ENCODE data around the gene TOR1AIP2. TPM values are rescaled to one million over a fixed set of nuclear protein-coding genes. Genes with fewer than 3 reads are reported as not detected.
"Not testable (repeated sequence)": the region's sequence is repeated elsewhere in the genome, so short reads cannot be mapped to it uniquely, and the experiment has no call there.

The TOR1AIP2 gene
- total and polyA plus RNA-seq, 7 donors = 4.2 to 47.9 (median 43.2) TPM

DNA sequence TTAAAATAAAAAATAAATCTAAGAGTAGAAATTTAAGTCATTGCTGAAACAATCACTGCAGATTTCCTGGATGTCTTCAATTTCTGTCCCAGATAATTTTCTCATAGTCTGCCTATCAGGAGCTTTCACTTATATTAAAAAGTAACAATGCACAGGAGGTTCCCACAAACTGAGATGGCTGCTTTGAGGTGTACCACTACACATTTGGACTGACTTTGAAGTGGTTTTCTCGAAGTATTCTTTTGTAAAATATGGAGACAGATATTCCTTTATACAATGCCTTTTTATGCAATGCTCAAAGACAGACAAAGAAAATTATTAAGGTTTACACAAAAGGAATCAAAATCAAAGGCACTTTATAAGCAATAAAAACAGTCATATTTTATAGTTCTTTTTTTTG lies 24.5 kb downstream of the TOR1AIP2 start:
- WGBS, 2 donors = 80 to 90% methylated on average over 1 of the region's 1 CpG
- H3K27ac ChIP-seq = no peak overlapping the region
- intact Hi-C loops (cut with DNase I) = no loop called here
- H3K9me3 ChIP-seq = no peaks in the 10 kb centered on the region
- DNase-seq = no peak
- no peaks in the 10 kb centered on the region for H3K27me3 ChIP-seq
- H3K36me3 ChIP-seq = peaks cover 0 to 84% (median 36%) of the 10 kb centered on the region in 4 donors
- no peak for TF ChIP-seq POLR2A (IDR thresholded peaks at IDR 0.05)
- no peak overlapping the region for H3K4me3 ChIP-seq
- H3K4me1 ChIP-seq = no peaks in the 10 kb centered on the region

DNA sequence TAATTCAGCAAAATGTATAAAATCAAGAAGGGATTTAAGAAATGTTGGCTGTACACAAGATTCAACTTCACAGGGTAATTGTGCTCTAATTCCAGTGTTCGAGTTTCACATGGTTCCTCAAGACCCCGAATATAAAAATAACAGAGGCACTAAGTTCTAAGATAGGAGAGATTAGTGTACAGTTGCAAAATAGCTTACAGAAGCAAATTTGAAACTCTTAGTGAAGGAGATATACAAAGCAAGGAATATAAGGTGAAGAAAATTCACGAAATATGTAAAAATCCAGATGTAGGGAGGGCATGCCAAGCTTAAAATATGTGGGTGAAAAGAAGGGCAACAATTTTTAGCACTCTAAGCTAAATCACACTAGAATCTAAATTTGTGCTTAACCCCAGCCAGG lies 29.4 kb downstream of the TOR1AIP2 start:
- intact Hi-C loops (cut with DNase I) = no loop called here

DNA sequence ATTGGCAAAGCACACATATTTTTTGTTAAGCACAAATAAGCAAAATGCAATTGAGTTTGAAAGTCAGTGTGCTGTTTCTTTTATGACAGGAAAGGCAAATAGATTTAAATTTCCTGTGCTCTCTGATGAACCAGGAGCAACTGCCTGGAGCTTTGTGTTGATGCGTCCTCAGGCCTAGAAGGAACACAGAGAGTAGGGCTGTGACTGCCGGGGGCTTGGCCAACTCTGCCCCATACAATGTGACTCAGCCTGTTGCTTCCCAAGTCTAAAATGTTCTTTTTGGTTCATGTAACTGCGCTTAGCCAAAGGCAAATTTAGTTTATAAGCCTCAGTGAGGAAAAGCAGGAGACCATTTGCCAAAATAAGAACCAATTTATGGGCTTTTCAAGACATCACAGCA lies 37.5 kb downstream of the TOR1AIP2 start:
- H3K27ac ChIP-seq = no peak overlapping the region
- H3K9me3 ChIP-seq = no peaks in the 10 kb centered on the region
- intact Hi-C loops (cut with DNase I) = no loop called here
- TF ChIP-seq POLR2AphosphoS5 (IDR thresholded peaks at IDR 0.05) = no peak
- DNase-seq = no peak
- peaks cover 0 to 34% (median 0%) of the 10 kb centered on the region in 4 donors for H3K36me3 ChIP-seq
- 93% methylated on average over 3 of the region's 3 CpGs for WGBS, 2 donors
- no peaks in the 10 kb centered on the region for H3K4me1 ChIP-seq
- no peaks in the 10 kb centered on the region for H3K27me3 ChIP-seq
- no peak overlapping the region for H3K4me3 ChIP-seq

More for the DNA sequence above, 29.4 kb downstream of the TOR1AIP2 start:
- Histone ChIP-seq H3K4me1 (no peaks in the 10 kb centered on the region), H3K9me3 (no peaks in the 10 kb centered on the region), H3K36me3 (peaks cover 5 to 89% (median 44%) of the 10 kb centered on the region in 4 donors), H3K27ac (no peak overlapping the region), H3K27me3 (no peaks in the 10 kb centered on the region), H3K4me3 (no peak overlapping the region)
- no peak for TF ChIP-seq POLR2AphosphoS5 (IDR thresholded peaks at IDR 0.05)
- no peak for TF ChIP-seq POLR2A (IDR thresholded peaks at IDR 0.05)
- TF ChIP-seq, protein P1, sequence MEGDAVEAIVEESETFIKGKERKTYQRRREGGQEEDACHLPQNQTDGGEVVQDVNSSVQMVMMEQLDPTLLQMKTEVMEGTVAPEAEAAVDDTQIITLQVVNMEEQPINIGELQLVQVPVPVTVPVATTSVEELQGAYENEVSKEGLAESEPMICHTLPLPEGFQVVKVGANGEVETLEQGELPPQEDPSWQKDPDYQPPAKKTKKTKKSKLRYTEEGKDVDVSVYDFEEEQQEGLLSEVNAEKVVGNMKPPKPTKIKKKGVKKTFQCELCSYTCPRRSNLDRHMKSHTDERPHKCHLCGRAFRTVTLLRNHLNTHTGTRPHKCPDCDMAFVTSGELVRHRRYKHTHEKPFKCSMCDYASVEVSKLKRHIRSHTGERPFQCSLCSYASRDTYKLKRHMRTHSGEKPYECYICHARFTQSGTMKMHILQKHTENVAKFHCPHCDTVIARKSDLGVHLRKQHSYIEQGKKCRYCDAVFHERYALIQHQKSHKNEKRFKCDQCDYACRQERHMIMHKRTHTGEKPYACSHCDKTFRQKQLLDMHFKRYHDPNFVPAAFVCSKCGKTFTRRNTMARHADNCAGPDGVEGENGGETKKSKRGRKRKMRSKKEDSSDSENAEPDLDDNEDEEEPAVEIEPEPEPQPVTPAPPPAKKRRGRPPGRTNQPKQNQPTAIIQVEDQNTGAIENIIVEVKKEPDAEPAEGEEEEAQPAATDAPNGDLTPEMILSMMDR (IDR thresholded peaks at IDR 0.05) = no peak
- TF ChIP-seq EP300 (IDR thresholded peaks at IDR 0.05) = no peak
- no peak for DNase-seq
- 96 to 97% methylated on average over 3 of the region's 3 CpGs for WGBS, 2 donors

DNA sequence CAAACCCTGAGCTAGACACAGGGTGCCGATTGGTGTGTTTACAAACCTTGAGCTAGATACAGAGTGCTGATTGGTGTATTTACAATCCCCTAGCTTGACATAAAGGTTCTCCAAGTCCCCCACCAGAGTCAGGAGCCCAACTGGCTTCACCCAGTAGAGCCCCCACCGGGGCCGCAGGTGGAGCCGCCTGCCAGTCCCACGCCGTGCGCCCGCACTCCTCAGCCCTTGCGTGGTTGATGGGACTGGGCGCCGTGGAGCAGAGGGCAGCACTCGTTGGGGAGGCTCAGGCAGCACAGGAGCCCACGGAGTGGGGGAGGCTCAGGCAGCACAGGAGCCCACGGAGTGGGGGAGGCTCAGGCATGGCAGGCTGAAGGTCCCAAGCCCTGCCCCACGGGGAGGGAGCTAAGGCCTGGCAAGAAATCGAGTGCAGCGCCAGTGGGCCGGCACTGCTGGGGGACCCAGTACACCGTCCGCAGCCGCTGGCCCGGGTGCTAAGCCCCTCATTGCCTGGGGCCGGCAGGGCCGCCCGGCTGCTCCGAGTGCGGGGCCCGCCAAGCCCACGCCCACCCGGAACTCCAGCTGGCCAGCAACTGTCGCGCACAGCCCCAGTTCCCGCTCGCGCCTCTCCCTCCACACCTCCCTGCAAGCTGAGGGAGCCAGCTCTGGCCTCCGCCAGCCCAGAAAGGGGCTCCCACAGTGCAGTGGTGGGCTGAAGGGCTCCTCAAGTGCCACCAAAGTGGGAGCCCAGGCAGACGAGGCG lies 40.7 kb downstream of the TOR1AIP2 start:
- not testable (repeated sequence) for DNase-seq

DNA sequence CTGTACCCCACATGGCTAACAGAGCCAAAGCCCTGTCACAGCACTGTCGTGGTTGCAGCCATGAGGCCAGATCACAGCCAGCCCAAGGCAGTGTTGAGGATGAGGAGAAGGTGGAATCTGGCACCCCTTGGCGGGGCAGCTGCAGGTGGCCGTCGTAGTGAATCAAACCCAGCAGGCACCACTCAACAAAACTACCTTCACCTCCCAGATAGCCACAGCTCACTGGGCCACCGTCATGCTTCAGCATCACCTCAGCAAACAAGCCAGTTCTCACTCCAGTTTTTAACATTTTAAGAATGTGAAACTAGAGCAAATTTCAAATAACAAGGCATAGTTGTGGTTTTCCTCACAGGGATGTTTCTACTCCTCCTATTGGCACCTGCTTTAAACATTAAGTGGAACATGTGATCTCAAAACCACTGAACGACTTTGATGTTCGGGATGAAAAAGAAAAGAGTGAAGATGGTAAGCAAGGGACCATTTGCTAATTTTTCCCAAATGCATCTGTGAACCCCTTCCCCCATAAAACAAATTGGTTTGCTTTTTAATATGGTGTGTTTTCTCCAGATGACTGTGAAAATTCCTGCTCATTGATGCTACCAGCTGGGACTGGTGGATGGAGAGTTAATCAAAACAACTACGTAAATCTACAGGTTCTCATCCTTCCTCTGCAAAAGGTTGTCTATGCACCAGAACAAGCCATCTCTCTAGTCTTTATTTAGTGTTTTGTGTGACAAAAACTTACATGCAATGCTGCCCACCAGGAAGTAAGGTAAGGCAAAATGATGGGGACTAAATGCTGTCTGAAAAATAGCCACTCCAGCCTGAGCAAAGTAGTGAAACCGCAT lies 45.5 kb downstream of the TOR1AIP2 start:
- H3K4me3 ChIP-seq = no peak overlapping the region
- no peak for DNase-seq
- 64 to 83% methylated on average over 9 of the region's 9 CpGs for WGBS, 2 donors
- TF ChIP-seq POLR2A (IDR thresholded peaks at IDR 0.05) (no peak), POLR2AphosphoS5 (IDR thresholded peaks at IDR 0.05) (no peak), EP300 (IDR thresholded peaks at IDR 0.05) (no peak)
- TF ChIP-seq, protein P1 (IDR thresholded peaks at IDR 0.05) = no peak
- peaks cover 0 to 8% (median 0%) of the 10 kb centered on the region in 4 donors for H3K36me3 ChIP-seq
- no peaks in the 10 kb centered on the region for H3K9me3 ChIP-seq
- H3K4me1 ChIP-seq = no peaks in the 10 kb centered on the region
- H3K27me3 ChIP-seq = no peaks in the 10 kb centered on the region
- intact Hi-C loops (cut with DNase I) = no loop called here
- H3K27ac ChIP-seq = no peak overlapping the region

More for the DNA sequence above, 40.7 kb downstream of the TOR1AIP2 start:
- WGBS, 2 donors = 96 to 98% methylated on average over 38 of the region's 38 CpGs
- H3K4me3 ChIP-seq; H3K27ac ChIP-seq; H3K27me3 ChIP-seq; H3K9me3 ChIP-seq; H3K4me1 ChIP-seq; intact Hi-C loops (cut with DNase I): not testable (repeated sequence)
- H3K36me3 ChIP-seq = peaks cover 0 to 15% (median 0%) of the 10 kb centered on the region in 4 donors

DNA sequence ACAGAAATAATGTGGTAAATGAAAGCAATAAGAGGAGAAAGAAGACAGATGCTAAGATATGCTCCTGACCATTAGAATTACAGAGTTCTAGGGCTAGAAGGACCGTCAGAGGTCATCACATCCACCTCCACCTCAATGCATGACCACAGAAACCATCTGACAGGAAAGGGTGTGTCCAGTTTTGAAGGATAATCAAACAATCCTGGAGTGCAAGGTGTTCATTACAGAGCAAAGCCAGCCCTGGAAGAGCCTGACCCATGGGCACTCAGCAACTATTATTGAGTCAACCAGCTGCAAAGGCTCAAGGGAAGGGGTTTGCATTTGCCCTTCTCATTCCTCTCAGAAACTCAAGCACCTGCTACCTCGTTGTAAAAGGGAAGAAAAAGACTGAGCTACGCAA lies 46.4 kb downstream of the TOR1AIP2 start:
- intact Hi-C loops (cut with DNase I) = no loop called here
- 37 to 59% methylated on average over 3 of the region's 3 CpGs for WGBS, 2 donors
- Histone ChIP-seq H3K4me3 (no peak overlapping the region), H3K36me3 (peaks cover 0 to 7% (median 0%) of the 10 kb centered on the region in 4 donors), H3K27me3 (no peaks in the 10 kb centered on the region), H3K27ac (no peak overlapping the region), H3K4me1 (no peaks in the 10 kb centered on the region), H3K9me3 (no peaks in the 10 kb centered on the region)
- no peak for TF ChIP-seq EP300 (IDR thresholded peaks at IDR 0.05)
- TF ChIP-seq POLR2A (IDR thresholded peaks at IDR 0.05) = no peak
- TF ChIP-seq, protein P1 (IDR thresholded peaks at IDR 0.05) = no peak
- no peak for TF ChIP-seq POLR2AphosphoS5 (IDR thresholded peaks at IDR 0.05)
- no peak for DNase-seq
